Thoracic aorta (tissue), 2 donors: ENCODE data around the gene PTMA. TPM values are rescaled to one million over a fixed set of nuclear protein-coding genes. Genes with fewer than 3 reads are reported as not detected.

ENCODE experiments used
- ATAC-seq: fragments of 150-250 bp; one replicate; pipeline ENCODE4 v1.8.0; 2017; ENCODE audit warnings: low read depth; ENCODE audit not compliant: insufficient number of reproducible peaks, low FRiP score
- DNase-seq: peaks from one replicate; pipeline ENCODE4 v3.0.0-alpha.2; 2020; ENCODE audit warnings: low spot score
- H3K27ac ChIP-seq, 2 donors: fragments of 200-600 bp; sonication (generic); 1 replicate in 1 of 2; 2 replicates in 1 of 2; pipeline ENCODE4 v1.5.1; 2016; ENCODE audit warnings: mild to moderate bottlenecking in 2 of 2, moderate library complexity in 2 of 2
- H3K27me3 ChIP-seq: fragments of 200-600 bp; sonication (generic); replicated peaks from 2 replicates; pipeline ENCODE4 v1.6.0; 2016; ENCODE audit warnings: mild to moderate bottlenecking; ENCODE audit not compliant: insufficient read depth
- H3K36me3 ChIP-seq: fragments of 200-600 bp; sonication (generic); one replicate; pipeline ENCODE4 v1.5.1; 2016
- H3K4me1 ChIP-seq, 2 donors: fragments of 200-600 bp; sonication (generic); 1 replicate in 1 of 2; 2 replicates in 1 of 2; pipeline versions ENCODE4 v1.5.1 to v1.6.0; 2016; ENCODE audit warnings: low read depth in 2 of 2, mild to moderate bottlenecking in 1 of 2; ENCODE audit not compliant: control insufficient read depth in 1 of 2
- H3K4me3 ChIP-seq: fragments of 200-600 bp; sonication (generic); 2 replicates; pipeline ENCODE4 v1.5.1; 2016; ENCODE audit warnings: mild to moderate bottlenecking
- H3K9me3 ChIP-seq: fragments of 200-600 bp; sonication (generic); 2 replicates; pipeline ENCODE4 v1.5.1; 2016
- CTCF ChIP-seq: fragments of 200-600 bp; sonication (generic); IDR thresholded peaks from one replicate; pipeline ENCODE4 v1.5.1; 2019; ENCODE audit warnings: antibody characterized with exemption
- total RNA-seq, 2 donors: library from RNA; depleted of rRNA; stranded (reverse); fragments of >200 nt; gene quantifications; one replicate each; pipeline versions ENCODE4 v1.1.0 to v1.2.3, GENCODE V29; 2016

Gene PTMA
- total RNA-seq, 2 donors from 2014 or later = 700 to 1,022 TPM

GRCh38 chr2:231672617-231673347 is 35.5 kb upstream of the PTMA start:
- H3K4me1 ChIP-seq = peaks cover 11 to 38% of the 10 kb centered on the region in 2 donors
- ATAC-seq (no peak), DNase-seq (no peak)
- H3K9me3 ChIP-seq = no peaks in the 10 kb centered on the region
- H3K27ac ChIP-seq = peak overlapping the region; percentile 95 to 98
- no peaks in the 10 kb centered on the region for H3K36me3 ChIP-seq
- H3K4me3 ChIP-seq = no peak overlapping the region
- no peak for TF ChIP-seq CTCF
- H3K27me3 ChIP-seq = no peaks in the 10 kb centered on the region

- DNase-seq (no peak), ATAC-seq (no peak)
- H3K4me3 ChIP-seq = no peak overlapping the region
- H3K27me3 ChIP-seq = no peaks in the 10 kb centered on the region
- no peaks in the 10 kb centered on the region for H3K36me3 ChIP-seq
- peaks cover 11 to 34% of the 10 kb centered on the region in 2 donors for H3K4me1 ChIP-seq
- H3K9me3 ChIP-seq = no peaks in the 10 kb centered on the region
- TF ChIP-seq CTCF = no peak
- H3K27ac ChIP-seq = peak overlapping the region; percentile 95 to 98
Observed at GRCh38 chr2:231673348-231673770, 35.0 kb upstream of the PTMA start.

- H3K4me1 ChIP-seq = peaks cover 11 to 34% of the 10 kb centered on the region in 2 donors
- peak; percentile 84 for TF ChIP-seq CTCF
- DNase-seq = peak; percentile 33
Observed at GRCh38 chr2:231674587-231675338, 33.6 kb upstream of the PTMA start.

GRCh38 chr2:231676243-231676642 is 32.1 kb upstream of the PTMA start:
- ATAC-seq (no peak), DNase-seq (no peak)
- peaks cover 11 to 41% of the 10 kb centered on the region in 2 donors for H3K4me1 ChIP-seq
- H3K27ac ChIP-seq = no peak overlapping the region
- H3K9me3 ChIP-seq = no peaks in the 10 kb centered on the region
- H3K4me3 ChIP-seq = no peak overlapping the region
- H3K36me3 ChIP-seq = no peaks in the 10 kb centered on the region
- no peak for TF ChIP-seq CTCF
- no peaks in the 10 kb centered on the region for H3K27me3 ChIP-seq

More at GRCh38 chr2:231674587-231675338, 33.6 kb upstream of the PTMA start:
- Histone ChIP-seq H3K9me3 (no peaks in the 10 kb centered on the region), H3K27me3 (no peaks in the 10 kb centered on the region), H3K4me3 (peak overlapping the region; percentile 7), H3K27ac (peak overlapping the region; percentile 95 to 98), H3K36me3 (no peaks in the 10 kb centered on the region)
- ATAC-seq = peak; percentile 20

GRCh38 chr2:231677632-231678104 is 30.7 kb upstream of the PTMA start:
- DNase-seq (peak; percentile 67), ATAC-seq (no peak)
- Histone ChIP-seq H3K4me3 (no peak overlapping the region), H3K27ac (no peak overlapping the region), H3K9me3 (no peaks in the 10 kb centered on the region), H3K27me3 (no peaks in the 10 kb centered on the region), H3K36me3 (no peaks in the 10 kb centered on the region), H3K4me1 (peaks cover 11 to 38% of the 10 kb centered on the region in 2 donors)
- TF ChIP-seq CTCF = peak; percentile 96
